HFF-Myc (cell line): ENCODE measurements around the gene EML1.

ENCODE experiments used
- DNase-seq: peaks from one replicate; pipeline ENCODE4 v3.0.0-alpha.2; 2011; ENCODE audit warnings: low read depth; ENCODE audit errors: extremely low read depth
- H3K4me3 ChIP-seq: replicated peaks from 2 replicates; pipeline ENCODE4 v1.5.1; 2011; ENCODE audit warnings: low read depth, mild to moderate bottlenecking, control low read depth, low read length
- TF ChIP-seq, protein P1 (sequence below): IDR thresholded peaks from 2 replicates; pipeline ENCODE4 v1.5.1; 2012; ENCODE audit warnings: mild to moderate bottlenecking, low read depth, low read length, control low read depth; ENCODE audit errors: missing control alignments

Gene EML1

DNA sequence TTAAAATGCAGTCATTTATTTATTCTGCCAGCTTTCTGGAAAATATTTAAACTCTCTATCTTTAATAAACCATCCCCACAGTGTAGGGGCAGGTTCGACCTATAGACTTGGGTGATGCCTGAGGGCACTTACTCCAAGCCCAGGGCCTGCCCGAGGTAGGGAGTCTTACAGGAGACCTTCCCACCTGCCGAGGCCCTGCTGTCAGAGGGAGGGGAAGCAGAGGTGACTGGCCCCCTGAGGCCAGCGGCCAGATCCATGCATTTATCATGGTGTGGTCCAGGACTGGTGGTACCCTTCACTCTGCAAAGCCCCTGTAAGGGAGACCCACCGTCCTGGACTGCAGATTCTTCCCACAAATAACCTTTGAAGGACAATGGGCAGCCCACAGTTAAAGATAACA, 7.6 kb downstream of the EML1 start:
- TF ChIP-seq, protein P1, sequence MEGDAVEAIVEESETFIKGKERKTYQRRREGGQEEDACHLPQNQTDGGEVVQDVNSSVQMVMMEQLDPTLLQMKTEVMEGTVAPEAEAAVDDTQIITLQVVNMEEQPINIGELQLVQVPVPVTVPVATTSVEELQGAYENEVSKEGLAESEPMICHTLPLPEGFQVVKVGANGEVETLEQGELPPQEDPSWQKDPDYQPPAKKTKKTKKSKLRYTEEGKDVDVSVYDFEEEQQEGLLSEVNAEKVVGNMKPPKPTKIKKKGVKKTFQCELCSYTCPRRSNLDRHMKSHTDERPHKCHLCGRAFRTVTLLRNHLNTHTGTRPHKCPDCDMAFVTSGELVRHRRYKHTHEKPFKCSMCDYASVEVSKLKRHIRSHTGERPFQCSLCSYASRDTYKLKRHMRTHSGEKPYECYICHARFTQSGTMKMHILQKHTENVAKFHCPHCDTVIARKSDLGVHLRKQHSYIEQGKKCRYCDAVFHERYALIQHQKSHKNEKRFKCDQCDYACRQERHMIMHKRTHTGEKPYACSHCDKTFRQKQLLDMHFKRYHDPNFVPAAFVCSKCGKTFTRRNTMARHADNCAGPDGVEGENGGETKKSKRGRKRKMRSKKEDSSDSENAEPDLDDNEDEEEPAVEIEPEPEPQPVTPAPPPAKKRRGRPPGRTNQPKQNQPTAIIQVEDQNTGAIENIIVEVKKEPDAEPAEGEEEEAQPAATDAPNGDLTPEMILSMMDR = no peak
- DNase-seq = no peak
- H3K4me3 ChIP-seq = no peak overlapping the region

DNA sequence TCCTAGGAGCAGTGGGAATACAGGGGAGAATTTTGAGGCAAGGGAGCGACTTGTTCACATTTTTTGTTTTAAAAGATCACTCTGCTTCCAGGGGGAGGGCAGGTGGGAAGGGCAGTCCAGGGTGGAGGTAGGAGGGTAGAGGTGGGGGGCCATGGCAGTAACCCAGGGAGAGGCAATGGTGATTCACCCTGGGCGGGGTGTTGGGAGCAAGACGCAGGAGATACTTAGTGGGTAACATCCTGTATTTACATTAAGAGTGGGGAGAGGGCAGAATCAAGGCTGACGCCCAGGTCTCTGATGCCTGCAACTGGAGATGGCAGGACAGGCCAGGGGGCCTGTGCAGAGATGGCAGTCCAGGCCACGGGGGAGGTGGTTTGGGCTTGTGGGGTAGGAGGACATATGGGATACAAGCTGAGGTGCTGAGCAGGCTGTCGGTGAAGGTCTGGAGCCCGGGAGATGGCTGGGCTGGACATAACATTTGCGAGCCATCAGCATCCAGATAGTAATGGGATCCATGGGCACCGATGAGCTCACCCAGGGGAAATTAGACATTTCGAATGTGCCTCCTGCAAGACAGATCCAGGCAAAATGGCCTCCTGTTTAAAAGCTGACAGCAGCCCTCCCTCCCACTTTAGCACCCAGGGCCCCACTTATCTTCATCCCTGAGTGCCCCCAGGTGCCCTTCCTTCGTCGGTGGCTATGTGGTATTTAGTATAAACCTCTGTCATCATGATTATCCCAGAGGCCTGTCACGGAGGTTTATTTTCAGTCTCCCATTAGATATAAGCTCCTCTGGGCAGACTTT, 9.3 kb downstream of the EML1 start:
- no peak for DNase-seq
- no peak overlapping the region for H3K4me3 ChIP-seq
- TF ChIP-seq, protein P1 = no peak

DNA sequence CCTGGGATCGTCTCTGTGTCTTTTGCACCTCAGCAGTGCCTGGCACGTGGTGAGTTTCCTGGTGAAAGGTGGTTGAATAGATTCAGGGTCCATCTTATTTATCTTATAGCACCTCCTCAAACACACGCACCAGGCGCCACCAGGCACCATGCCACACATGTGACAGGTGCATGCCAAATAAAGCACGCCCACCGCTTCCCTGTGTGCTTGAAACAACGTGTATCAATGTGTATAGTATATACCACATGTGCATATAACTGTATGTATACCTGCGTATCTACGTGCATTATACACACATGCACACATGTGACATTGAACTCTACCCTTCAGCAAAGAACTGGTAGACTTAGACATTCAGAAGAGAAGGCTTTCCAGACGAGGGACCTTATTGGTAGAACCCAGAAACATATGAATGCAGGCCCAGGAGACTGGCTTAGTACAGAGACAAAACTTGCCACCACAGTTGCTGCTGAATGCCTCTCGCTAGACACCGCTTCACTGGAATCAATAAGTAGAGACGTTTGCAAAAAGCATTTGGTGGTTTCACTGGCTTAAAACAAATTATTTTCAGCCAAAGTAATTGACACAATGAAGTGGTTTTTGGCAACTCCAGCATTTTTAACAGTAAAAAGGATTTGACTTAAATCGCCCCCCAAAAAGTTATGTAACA, 10.0 kb downstream of the EML1 start:
- TF ChIP-seq, protein P1 = no peak
- DNase-seq = no peak
- no peak overlapping the region for H3K4me3 ChIP-seq

DNA sequence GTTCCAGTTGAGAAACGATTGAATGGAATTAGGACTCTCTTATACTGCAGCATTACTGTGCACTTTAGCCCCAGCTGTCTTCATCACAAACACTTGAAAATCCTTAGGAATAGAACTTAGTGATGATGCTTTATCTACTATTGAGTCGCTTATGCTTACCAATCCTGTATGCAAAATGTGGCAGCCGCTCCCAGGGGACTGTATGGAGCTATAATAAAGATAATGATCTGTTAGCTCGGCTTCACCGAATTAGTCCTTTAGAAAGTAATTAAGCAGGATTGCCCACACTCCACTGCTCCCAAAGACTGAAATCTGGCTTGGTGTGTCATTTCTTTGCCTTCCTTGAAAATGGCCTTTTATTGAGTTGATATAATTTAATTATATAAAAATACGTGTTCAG, 10.6 kb downstream of the EML1 start:
- TF ChIP-seq, protein P1 = no peak
- H3K4me3 ChIP-seq = no peak overlapping the region
- DNase-seq = no peak

DNA sequence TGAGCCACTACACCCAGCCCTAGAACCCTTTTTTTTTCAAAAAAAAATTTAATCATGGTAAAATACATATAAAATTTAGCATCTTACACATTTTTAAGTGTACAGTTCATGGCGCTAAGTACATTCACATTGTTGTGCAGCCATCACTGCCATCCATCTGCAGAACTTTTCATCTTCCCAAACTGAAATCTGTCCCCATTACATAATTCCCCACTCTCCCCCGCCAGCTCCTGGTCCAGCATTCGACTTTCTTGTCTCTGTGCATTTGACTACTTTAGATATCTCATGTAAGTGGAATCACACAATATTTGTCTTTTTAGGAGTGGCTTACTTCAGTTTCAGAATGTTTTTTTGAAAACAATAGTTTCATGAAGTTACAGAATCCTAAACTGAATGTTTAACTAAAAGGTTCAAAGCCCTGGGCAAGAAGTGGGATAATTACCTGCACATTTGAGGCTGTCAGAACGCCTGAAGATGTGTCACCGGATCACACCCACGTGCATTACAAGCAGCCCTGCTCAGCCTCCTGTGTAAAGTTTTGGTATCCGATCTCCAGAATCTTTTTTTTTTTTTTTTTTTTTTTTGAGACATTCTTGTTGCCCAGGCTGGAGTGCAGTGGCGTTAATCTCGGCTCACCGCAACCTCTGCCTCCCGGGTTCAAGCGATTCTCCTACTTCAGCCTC, 12.7 kb downstream of the EML1 start:
- no peak overlapping the region for H3K4me3 ChIP-seq
- DNase-seq = no peak
- TF ChIP-seq, protein P1 = no peak

DNA sequence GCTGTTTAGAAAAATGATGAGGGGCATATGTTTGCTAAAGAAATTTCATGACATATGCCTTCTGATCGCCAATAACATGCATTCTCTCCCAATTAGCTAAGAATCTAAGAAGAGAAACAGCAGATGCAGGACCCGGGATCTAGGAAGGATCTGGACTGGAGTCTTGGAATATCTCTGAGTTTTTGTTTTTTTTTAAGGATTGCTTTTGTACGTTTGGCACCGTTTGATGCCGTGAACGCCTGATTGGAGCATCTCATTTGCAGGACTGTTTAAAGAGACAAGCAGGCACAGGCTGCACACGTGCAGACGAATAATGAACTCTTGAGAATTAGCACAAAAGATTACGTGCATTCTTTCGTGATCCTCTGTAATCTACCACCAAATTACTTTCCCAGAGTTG, 13.6 kb downstream of the EML1 start:
- TF ChIP-seq, protein P1 = no peak
- no peak for DNase-seq
- H3K4me3 ChIP-seq = no peak overlapping the region
